Measurements from ENCODE around the gene IGFBPL1.

GRCh38 chr9:38375572-38375963 is 48.7 kb downstream of the IGFBPL1 start:
- TF ChIP-seq CTCF (IDR thresholded peaks at IDR 0.05) (no peak), POLR2A (IDR thresholded peaks at IDR 0.05) (no peak)
